GM19238 (cell line): ENCODE results near the gene OR5M10.
"Not testable (repeated sequence)": the region's sequence is repeated elsewhere in the genome, so short reads cannot be mapped to it uniquely, and the experiment has no call there.

Experiments used
- DNase-seq: peaks from one replicate; pipeline ENCODE4 v3.0.0; 2011; ENCODE audit warnings: low spot score; ENCODE audit not compliant: insufficient read length

Gene OR5M10

GRCh38 chr11:56577621-56578020 lies at the start of gene OR5M10:
OR5M10 (minus strand) TSS chr11:56577721; CDS start chr11:56577721, 0 bp downstream.
- no peak for DNase-seq

GRCh38 chr11:56625946-56626345 lies 48.4 kb upstream of the OR5M10 start:
- no peak for DNase-seq

GRCh38 chr11:56624661-56625110 lies 47.2 kb upstream of the OR5M10 start:
- DNase-seq, result no peak

- no peak for DNase-seq
Measured at GRCh38 chr11:56611174-56611573, 33.7 kb upstream of the OR5M10 start.

- not testable (repeated sequence) for DNase-seq
Measured at GRCh38 chr11:56592088-56592717, 14.7 kb upstream of the OR5M10 start.

GRCh38 chr11:56558574-56558973 lies 18.9 kb downstream of the OR5M10 start:
- DNase-seq, result no peak

- not testable (repeated sequence) for DNase-seq
Measured at GRCh38 chr11:56554691-56555090, 22.8 kb downstream of the OR5M10 start.

GRCh38 chr11:56545531-56545930 lies 32.0 kb downstream of the OR5M10 start:
- no peak for DNase-seq

GRCh38 chr11:56543739-56544138 lies 33.8 kb downstream of the OR5M10 start:
- DNase-seq, result no peak

GRCh38 chr11:56543157-56543556 lies 34.4 kb downstream of the OR5M10 start, which contains the start of gene OR5M11:
OR5M11 (minus strand) TSS chr11:56543257; CDS start chr11:56543257, 0 bp downstream.
- DNase-seq, result no peak

- DNase-seq, result no peak
Measured at GRCh38 chr11:56533054-56533740, 44.3 kb downstream of the OR5M10 start.

- DNase-seq, result no peak
Measured at GRCh38 chr11:56531856-56532255, 45.7 kb downstream of the OR5M10 start.
